Brain microvascular endothelial cell (primary cell): Measurements from ENCODE around the gene STEEP1.
"Not testable (repeated sequence)": the region's sequence is repeated elsewhere in the genome, so short reads cannot be mapped to it uniquely, and the experiment has no call there.

Experiments
- DNase-seq: peaks from one replicate; pipeline ENCODE4 v3.0.0-alpha.2; 2020
- H3K27ac ChIP-seq: fragments of 250-450 bp; sonication (Bioruptor Pico); 2 replicates; pipeline ENCODE4 v1.5.1; 2020; ENCODE audit warnings: mild to moderate bottlenecking, moderate library complexity
- H3K27me3 ChIP-seq: fragments of 250-450 bp; sonication (Bioruptor Pico); replicated peaks from 2 replicates; pipeline ENCODE4 v1.5.1; 2020; ENCODE audit warnings: mild to moderate bottlenecking
- H3K36me3 ChIP-seq: fragments of 250-450 bp; sonication (Bioruptor Pico); replicated peaks from 2 replicates; pipeline ENCODE4 v1.5.1; 2020; ENCODE audit warnings: mild to moderate bottlenecking
- H3K4me3 ChIP-seq: 2 replicates; pipeline ENCODE4 v1.5.1; 2011; ENCODE audit warnings: low read depth, mild to moderate bottlenecking, control low read depth, low read length, moderate library complexity
- in situ Hi-C: cut with HindIII; loops from 2 replicates; pipeline ENCODE4 v1.10.0; 2017; ENCODE audit warnings: low sequenced_read_pairs, low pct_ligation_motif_present
- TF ChIP-seq, protein P1 (sequence below): IDR thresholded peaks from 2 replicates; pipeline ENCODE4 v1.5.1; 2011; ENCODE audit warnings: low read depth, mild to moderate bottlenecking, moderate library complexity, low read length, control low read depth, inconsistent platforms; ENCODE audit errors: missing control alignments

The STEEP1 gene

DNA sequence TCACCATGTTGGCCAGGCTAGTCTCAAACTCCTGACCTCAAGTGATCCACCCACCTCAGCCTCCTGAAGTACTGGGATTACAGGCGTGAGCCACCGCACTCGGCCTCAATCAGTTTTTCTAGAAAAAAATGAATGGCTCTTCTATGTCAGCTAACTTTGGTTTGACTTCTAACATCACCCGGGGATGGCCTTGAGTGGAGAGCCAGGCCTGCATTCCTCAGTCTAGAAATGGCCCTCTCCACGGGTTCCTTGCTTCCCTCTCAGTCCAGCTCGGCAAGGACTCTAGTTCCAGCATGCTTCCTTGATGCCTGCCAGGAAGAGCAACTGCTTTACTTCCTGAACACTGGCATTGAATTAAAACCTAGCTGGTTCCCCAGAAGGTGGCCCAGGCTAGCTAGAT is 58.0 kb downstream of the STEEP1 start:
- DNase-seq, result no peak
- in situ Hi-C loops, result no loop called here
- no peaks in the 10 kb centered on the region for H3K27me3 ChIP-seq
- no peak overlapping the region for H3K4me3 ChIP-seq
- TF ChIP-seq, protein P1, sequence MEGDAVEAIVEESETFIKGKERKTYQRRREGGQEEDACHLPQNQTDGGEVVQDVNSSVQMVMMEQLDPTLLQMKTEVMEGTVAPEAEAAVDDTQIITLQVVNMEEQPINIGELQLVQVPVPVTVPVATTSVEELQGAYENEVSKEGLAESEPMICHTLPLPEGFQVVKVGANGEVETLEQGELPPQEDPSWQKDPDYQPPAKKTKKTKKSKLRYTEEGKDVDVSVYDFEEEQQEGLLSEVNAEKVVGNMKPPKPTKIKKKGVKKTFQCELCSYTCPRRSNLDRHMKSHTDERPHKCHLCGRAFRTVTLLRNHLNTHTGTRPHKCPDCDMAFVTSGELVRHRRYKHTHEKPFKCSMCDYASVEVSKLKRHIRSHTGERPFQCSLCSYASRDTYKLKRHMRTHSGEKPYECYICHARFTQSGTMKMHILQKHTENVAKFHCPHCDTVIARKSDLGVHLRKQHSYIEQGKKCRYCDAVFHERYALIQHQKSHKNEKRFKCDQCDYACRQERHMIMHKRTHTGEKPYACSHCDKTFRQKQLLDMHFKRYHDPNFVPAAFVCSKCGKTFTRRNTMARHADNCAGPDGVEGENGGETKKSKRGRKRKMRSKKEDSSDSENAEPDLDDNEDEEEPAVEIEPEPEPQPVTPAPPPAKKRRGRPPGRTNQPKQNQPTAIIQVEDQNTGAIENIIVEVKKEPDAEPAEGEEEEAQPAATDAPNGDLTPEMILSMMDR, result no peak
- no peak overlapping the region for H3K27ac ChIP-seq
- no peaks in the 10 kb centered on the region for H3K36me3 ChIP-seq

DNA sequence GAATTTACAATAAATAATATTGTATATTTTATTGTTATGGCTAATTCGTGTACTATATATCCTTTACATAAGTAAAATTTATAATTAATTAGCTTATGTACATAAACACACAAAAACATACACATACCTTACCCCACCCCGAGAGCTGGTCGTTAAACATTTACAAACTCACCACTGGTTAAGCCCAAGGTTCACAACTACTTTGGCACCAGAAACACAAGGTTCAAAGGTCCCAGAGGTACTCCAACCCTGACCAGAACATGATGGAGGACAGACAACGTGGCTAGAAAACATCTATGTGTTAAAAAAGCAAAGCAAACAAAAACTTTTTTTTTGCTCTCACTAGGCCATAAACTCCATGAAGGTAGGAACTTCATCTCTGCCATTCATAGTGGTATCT is 59.3 kb downstream of the STEEP1 start:
- TF ChIP-seq, protein P1, result no peak
- no peak overlapping the region for H3K4me3 ChIP-seq
- in situ Hi-C loops, result no loop called here
- H3K36me3 ChIP-seq, result no peaks in the 10 kb centered on the region
- no peak overlapping the region for H3K27ac ChIP-seq
- no peaks in the 10 kb centered on the region for H3K27me3 ChIP-seq
- DNase-seq, result no peak

- in situ Hi-C loops, H3K4me3 ChIP-seq, DNase-seq, H3K27ac ChIP-seq, H3K36me3 ChIP-seq, H3K27me3 ChIP-seq: not testable (repeated sequence)
These were observed 60.1 kb downstream of the STEEP1 start for GRCh38 chrX:119505145-119505544.

- peak overlapping the region; percentile 34 for H3K27ac ChIP-seq
- TF ChIP-seq, protein P1, result no peak
- H3K4me3 ChIP-seq, result no peak overlapping the region
- peak; percentile 80 for DNase-seq
- in situ Hi-C loops, result no loop called here
- no peaks in the 10 kb centered on the region for H3K36me3 ChIP-seq
- no peaks in the 10 kb centered on the region for H3K27me3 ChIP-seq
These were observed 61.7 kb downstream of the STEEP1 start for GRCh38 chrX:119503484-119503861.

- peak; percentile 27 for DNase-seq
- no peak overlapping the region for H3K4me3 ChIP-seq
- no peaks in the 10 kb centered on the region for H3K36me3 ChIP-seq
- peak overlapping the region; percentile 44 for H3K27ac ChIP-seq
- H3K27me3 ChIP-seq, result no peaks in the 10 kb centered on the region
- in situ Hi-C loops, result no loop called here
- TF ChIP-seq, protein P1, result no peak
These were observed 62.3 kb downstream of the STEEP1 start for GRCh38 chrX:119502727-119503483.

DNA sequence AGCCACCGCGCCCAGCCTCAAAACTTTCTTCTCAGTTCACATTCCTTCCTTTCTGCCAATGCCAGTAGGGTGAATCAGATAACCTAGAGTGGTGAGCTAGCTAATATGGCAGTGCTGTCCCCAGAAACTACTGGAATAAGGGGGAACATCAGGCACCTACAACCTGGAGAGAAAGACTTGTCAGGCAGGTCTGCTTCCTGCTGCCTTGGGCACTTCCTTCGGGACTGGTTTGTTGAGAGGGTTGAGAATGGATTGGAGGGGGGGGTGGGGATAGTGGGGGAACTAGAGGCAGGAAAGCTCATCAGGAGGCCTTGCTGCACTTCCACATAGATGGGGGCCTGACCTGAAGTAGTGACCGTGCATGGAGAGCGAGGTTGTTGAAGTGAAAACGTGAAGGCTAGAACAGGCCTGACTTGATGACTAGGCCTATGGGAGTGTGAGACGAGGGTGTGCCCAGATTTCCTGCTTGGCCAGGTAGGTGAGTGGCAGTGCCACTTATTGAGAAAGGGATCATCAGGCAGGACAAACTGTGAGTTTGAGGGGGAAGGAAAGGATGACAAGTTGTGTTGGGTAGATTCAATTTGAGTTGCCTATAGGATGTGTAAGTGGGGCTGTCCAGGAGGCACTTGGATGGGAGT is 63.6 kb downstream of the STEEP1 start:
- no peak for DNase-seq
- no peaks in the 10 kb centered on the region for H3K36me3 ChIP-seq
- TF ChIP-seq, protein P1, result no peak
- no peaks in the 10 kb centered on the region for H3K27me3 ChIP-seq
- in situ Hi-C loops, result no loop called here
- H3K4me3 ChIP-seq, result no peak overlapping the region
- no peak overlapping the region for H3K27ac ChIP-seq
